COLO668 (cell line): ENCODE results near the gene NXPH4.

Experiments used
- DNase-seq: peaks from one replicate; lab custom pipeline; 2025; ENCODE audit not compliant: unreplicated experiment; lab: John Stamatoyannopoulos, UW

NXPH4 gene

DNA sequence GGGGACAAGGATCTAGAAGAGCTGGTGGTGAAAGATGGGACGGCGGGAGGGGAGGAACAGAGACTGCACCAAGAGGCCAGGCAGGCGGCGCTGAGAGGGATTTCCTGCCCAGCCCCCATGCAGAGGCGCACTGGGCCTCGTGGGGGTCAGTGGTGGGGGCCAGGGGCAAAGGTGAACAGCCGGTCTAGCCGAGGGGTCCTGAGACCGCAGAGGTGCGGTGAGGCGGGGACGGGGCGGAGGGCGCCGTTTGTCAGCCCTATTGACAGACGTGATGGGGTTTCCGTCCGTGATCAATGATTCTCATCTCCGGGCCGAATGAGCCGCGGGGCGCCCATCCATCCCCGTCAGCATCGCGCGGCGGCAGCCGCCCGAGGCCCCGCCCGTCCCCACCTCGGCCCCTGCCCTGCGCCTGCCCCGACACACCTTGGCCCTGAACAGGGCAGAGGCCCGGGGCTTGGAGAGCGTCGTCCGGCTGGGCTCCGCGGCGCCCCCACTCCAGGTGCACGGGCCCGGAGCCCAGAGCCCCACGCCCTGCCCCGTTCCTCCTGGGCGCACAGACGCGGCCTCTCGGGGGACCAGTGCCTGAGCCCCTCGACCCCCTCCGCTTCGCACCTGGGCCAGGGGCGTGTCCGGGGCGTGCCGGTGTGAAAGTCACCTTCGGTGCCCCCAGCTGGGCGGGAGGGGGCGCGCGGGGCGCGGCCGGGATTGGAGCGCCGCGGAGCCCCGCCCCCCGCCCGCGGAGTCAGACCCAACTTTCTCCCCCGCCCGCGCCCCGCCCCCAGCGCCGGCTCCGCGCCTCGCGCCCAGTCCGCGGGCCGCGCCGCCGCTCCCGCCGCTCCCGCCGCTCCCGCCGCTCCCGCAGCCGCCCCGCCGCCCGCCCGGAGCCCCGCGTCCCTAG, at the start of gene NXPH4:
Gene NXPH4 (plus strand): TSS at position 781 of the 898 bp plus-strand sequence. CDS start 176 bp downstream, outside the sequence.
- peak; percentile 39 for DNase-seq

DNA sequence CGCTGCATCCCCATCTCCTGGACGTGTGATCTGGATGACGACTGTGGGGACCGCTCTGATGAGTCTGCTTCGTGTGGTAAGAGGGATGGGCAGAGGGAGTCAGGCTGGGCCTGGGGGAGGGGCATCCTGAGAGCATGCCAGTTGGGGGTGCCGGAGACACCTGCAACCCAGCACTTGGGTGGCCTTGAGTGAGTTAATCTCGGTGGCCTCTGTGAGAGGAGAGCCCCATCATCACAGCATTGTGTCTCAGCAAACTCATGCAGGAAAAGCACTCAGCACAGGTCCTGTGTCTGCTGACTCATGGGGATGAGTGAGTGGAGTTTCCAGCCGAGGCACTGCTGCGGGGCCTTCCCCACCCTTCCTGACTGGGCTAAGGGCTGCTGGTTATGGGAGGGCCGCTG, 49.6 kb upstream of the NXPH4 start:
- DNase-seq, result peak; percentile 8

DNA sequence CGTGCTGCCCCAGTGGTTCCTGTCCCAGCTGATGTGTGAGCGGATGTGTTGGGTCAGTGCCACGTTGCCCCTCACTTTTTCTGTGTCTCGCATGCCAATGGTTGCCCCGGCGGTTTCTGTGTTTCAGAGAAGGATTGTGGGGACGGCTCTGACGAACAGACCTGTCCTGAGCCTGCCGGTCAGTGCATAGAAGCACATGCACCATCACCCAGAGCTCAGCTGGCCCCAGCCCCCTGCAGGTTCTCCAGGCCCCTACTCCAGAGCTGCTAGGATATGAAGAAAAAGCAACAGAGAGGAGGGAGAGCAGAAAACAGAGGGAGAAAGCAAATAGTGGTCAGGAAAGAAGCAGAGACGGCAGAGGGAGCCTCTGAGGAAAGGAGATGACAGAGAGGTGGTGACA, 48.5 kb upstream of the NXPH4 start:
- DNase-seq, result no peak

DNA sequence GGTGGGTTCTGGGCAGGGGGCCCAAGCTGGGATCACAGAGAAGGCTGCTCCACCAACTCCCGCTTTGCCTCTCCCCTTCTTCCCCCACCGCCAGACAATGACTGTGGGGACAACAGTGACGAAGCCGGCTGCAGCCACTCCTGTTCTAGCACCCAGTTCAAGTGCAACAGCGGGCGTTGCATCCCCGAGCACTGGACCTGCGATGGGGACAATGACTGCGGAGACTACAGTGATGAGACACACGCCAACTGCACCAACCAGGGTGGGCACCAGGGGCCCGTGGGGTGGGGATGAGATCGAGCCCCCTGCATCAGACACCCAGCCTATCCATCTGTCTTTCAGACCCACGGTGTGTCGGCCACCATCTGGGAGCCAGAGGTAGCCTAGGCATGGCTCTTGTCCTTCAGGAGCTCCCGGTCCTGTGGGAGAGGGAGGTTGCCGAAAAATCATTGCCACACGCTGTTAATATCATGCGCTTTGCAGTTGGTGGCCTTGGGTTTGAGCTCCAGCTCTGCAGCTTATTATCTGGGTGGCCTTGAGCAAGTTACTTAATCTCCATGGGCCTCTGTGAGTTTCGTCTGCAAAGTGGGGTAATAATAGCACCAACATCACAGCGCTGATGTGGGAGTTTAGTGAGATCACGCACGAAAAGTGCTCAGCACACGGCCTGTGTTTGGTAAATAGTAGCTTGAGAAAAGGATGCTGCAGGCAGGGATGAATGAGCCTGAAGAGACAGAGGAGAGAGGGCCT, 47.4 kb upstream of the NXPH4 start:
- no peak for DNase-seq

DNA sequence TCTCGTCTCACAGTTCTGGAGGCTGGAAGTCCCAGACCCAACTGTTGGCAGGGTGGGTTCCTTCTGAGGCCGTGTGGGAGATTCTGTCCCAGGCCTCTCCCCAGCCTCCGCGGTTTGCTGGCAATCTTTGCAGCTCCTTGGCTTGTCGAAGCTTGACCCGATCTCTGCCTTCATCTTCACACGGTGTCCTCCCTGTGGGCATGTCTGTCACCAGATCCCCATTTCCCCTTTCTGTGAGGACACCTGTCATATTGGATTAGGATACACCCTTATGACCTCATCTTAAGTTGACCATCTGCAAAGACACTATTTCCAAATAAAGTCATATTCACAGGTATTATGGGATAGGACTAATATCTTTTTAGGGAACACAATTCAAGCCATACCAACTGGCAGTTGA, 46.6 kb upstream of the NXPH4 start:
- DNase-seq, result no peak

DNA sequence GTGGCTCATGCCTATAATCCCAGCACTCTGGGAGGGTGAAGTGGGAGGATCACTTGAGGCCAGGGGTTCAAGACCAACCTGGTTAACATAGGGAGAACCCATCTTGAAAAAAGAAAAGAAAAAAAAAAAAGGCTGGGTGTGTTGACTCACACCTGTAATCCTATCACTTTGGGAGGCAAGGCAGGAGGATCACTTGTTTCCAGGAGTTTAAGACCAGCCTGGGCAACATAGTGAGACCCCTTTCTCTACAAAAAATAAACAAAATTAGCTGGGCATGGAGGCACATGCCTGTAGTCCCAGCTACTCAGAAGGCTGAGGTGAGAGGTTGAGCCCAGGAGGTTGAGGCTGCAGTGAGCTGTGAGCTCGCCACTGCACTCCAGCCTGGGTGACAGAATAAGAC, 46.2 kb upstream of the NXPH4 start:
- no peak for DNase-seq

DNA sequence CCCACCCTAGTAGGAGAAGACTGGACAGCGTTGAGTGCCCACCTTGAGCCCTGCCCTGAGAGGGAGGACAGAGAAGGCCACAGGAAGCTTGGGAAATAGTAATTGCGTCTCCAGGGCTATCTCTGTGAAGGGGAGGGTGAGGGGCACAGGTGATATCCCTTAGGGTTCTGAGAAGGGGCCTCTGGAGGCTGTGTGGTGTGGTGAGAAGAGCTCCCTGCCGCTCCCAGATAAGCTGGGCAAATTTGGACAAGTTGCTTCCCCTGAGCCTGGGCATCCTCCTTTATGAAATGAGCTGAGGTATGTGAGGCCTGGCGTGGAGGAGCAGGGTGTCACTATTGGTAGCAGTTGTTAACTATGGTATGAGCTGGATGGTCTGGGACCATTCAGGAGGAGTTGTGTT, 45.7 kb upstream of the NXPH4 start:
- no peak for DNase-seq

DNA sequence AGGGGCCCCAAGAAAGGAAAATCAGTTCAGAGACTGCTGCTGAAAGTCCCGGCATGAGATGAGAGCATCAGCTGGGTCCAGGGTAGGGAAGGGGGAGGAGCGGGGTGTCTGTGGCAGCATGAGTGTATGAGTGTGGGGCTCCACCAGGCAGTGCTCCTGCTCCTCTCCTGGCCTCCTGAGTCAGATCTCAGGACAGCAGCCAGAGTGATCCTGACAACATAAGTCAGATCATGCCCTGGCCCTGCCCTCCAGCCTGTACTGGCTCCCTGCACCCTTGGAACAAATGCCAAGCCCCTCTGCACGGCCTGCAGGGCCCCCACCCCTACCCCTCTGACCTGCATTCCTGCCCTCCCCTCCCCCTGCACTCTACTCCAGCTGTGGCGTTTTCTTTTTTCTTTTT, 44.9 kb upstream of the NXPH4 start:
- no peak for DNase-seq

DNA sequence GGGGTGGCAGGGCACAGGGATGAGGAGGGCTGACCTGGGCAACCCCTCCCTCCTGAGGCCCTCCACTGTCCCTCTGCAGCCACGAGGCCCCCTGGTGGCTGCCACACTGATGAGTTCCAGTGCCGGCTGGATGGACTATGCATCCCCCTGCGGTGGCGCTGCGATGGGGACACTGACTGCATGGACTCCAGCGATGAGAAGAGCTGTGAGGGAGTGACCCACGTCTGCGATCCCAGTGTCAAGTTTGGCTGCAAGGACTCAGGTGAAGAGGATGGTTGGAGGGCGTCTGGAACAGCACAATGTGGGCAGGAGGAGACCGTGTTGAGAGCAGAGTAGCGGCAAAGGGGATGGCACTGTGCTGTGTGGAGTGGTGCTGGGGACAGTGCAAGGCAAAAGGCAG, 43.5 kb upstream of the NXPH4 start:
- peak; percentile 27 for DNase-seq

DNA sequence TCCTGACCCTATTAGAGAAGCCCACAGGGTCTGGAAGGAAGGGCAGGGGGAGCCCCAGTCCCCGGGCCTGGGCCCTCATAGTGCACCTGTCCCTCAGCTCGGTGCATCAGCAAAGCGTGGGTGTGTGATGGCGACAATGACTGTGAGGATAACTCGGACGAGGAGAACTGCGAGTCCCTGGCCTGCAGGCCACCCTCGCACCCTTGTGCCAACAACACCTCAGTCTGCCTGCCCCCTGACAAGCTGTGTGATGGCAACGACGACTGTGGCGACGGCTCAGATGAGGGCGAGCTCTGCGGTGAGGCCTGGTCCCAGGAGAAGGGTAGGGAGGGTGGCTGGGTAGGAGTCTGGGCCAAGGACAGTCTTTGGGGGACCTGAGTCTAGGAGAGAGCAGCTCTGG, 42.9 kb upstream of the NXPH4 start:
- no peak for DNase-seq

DNA sequence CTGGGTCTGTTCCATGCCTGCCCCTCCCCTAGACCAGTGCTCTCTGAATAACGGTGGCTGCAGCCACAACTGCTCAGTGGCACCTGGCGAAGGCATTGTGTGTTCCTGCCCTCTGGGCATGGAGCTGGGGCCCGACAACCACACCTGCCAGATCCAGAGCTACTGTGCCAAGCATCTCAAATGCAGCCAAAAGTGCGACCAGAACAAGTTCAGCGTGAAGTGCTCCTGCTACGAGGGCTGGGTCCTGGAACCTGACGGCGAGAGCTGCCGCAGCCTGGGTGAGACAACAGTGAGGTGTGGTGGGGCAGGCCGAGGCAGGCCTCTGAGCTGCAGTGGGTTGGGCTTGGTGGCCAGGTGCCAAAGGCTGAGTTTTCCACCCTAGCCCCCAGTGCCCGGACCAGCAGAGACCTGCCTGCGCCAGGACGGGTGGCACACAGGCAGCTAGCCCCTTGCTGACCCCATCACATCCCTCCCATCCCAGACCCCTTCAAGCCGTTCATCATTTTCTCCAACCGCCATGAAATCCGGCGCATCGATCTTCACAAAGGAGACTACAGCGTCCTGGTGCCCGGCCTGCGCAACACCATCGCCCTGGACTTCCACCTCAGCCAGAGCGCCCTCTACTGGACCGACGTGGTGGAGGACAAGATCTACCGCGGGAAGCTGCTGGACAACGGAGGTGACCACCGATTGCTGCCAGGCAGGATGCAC, 41.0 kb upstream of the NXPH4 start:
- peak; percentile 83 for DNase-seq

DNA sequence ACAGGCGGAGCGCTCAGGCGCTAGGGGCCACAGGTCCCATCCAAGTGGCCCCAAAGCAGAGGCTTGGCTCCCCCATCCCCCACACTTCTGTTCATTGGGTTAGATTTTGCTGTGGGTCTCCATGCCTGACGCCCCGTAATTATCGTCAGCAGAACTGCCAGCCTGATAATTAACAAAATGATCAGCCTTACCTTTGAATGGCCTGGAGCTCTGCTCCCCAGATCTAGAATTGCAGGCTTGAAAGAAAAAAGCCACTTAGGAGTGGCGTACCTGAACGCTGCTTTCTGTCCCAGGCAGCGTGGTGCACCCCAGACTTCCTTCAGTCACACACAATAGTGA, 40.5 kb upstream of the NXPH4 start:
- DNase-seq, result no peak

DNA sequence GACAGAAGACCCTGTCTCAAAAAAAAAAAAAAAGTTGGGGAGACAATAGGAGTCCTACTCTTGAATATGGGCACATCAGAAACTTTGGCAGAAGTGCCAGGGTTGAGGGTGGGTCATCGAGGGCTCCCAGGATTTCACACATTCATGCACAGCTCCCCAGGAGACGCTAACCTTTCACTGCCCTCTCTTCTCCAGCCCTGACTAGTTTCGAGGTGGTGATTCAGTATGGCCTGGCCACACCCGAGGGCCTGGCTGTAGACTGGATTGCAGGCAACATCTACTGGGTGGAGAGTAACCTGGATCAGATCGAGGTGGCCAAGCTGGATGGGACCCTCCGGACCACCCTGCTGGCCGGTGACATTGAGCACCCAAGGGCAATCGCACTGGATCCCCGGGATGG, 39.7 kb upstream of the NXPH4 start:
- no peak for DNase-seq

DNA sequence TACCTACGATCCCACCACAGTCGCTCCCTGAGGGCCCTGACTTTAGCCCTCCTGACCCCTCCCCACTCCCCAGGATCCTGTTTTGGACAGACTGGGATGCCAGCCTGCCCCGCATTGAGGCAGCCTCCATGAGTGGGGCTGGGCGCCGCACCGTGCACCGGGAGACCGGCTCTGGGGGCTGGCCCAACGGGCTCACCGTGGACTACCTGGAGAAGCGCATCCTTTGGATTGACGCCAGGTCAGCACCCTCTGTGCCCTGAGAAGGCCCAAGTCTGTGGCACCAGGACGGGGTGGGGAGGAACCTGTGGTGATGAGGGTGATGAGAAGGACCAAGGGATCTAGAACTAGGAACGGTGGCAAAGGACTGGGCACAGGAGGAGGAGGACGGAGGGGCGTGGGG, 39.2 kb upstream of the NXPH4 start:
- DNase-seq, result no peak

DNA sequence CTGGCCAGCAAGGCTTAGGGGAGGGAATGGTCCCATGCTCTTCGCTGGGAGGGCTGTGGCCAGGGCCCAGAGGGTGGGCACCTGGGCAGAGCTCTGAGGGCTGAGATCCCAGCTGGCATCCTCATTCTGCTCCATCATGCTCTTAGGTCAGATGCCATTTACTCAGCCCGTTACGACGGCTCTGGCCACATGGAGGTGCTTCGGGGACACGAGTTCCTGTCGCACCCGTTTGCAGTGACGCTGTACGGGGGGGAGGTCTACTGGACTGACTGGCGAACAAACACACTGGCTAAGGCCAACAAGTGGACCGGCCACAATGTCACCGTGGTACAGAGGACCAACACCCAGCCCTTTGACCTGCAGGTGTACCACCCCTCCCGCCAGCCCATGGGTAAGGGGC, 38.4 kb upstream of the NXPH4 start:
- no peak for DNase-seq

DNA sequence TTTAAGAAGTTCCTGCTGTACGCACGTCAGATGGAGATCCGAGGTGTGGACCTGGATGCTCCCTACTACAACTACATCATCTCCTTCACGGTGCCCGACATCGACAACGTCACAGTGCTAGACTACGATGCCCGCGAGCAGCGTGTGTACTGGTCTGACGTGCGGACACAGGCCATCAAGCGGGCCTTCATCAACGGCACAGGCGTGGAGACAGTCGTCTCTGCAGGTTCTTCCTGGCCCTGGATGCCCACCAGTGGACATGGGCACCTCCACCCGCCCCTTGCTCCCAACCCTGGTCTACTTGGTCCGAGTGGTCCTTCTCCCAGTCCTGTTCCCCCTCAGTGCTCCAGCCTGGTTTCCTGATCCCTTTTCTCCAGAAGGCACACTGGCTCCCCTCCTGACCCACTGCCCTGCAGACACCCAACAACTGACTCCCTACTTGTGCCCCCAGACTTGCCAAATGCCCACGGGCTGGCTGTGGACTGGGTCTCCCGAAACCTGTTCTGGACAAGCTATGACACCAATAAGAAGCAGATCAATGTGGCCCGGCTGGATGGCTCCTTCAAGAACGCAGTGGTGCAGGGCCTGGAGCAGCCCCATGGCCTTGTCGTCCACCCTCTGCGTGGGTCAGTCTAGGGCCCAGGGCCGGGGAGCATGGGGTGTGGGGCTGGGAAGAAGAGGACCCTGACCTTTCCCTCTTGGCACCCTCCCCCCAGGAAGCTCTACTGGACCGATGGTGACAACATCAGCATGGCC, 37.1 kb upstream of the NXPH4 start:
- DNase-seq, result no peak

DNA sequence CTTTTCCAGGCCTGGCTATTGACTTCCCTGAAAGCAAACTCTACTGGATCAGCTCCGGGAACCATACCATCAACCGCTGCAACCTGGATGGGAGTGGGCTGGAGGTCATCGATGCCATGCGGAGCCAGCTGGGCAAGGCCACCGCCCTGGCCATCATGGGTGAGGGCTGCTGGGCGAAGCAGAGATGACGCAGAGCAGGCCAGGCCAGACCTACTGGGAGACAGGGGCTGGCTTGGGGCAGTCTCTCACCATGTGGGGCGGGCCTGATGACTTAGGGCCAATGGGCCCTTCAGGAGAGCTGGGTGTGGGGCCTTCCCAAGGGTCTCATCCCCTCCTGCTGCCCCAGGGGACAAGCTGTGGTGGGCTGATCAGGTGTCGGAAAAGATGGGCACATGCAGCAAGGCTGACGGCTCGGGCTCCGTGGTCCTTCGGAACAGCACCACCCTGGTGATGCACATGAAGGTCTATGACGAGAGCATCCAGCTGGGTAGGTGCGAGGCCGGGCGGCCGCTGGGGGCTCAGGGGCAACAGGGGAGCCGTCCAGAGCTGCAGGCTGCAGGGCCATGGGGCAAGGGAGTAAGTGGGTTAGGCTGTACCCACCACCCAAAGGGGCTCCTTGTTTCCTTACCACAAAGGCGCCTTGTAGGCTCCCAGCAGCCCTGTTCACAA, 36.1 kb upstream of the NXPH4 start:
- no peak for DNase-seq

DNA sequence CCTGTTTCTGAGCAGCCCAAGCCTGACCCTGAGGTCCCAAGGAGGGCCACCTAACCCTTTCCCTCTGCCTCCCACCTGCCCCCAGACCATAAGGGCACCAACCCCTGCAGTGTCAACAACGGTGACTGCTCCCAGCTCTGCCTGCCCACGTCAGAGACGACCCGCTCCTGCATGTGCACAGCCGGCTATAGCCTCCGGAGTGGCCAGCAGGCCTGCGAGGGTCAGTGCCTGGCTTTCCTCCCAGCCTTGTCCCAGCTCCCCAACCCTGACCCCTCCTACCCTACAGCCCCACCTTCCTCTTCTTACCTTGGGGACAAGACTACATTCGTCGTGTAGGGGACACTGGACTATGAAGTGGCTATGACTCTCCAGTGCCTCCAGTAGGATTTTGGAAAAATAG, 35.5 kb upstream of the NXPH4 start:
- no peak for DNase-seq

DNA sequence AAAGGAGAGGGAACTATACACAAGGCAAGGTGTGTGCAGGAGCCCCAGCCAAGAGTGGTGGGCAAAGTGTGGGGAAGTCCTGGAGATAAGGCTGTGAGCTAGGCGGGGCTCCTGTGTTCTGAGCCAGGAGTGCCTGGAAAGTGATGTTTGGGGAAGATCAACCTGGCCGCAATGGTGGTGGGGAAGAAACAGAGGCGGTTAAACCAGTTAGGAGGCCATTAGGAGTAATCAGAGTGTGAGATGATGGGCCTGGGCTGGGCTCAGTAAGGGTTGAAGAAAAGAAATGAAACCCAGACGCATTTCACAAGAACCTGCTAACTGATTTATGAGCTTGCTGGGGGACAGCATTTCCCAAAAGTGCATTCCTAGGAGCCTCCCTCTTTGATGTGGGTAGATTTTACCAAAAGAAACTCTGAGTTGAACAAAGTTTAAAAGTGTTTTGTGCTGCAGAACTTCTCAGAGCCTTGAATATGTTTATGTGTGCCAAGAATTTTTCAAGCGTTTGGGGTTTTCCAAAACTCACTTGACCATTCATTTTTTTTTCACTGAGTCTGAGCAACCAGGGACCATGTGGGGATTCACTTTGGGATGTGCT, 34.9 kb upstream of the NXPH4 start:
- no peak for DNase-seq

DNA sequence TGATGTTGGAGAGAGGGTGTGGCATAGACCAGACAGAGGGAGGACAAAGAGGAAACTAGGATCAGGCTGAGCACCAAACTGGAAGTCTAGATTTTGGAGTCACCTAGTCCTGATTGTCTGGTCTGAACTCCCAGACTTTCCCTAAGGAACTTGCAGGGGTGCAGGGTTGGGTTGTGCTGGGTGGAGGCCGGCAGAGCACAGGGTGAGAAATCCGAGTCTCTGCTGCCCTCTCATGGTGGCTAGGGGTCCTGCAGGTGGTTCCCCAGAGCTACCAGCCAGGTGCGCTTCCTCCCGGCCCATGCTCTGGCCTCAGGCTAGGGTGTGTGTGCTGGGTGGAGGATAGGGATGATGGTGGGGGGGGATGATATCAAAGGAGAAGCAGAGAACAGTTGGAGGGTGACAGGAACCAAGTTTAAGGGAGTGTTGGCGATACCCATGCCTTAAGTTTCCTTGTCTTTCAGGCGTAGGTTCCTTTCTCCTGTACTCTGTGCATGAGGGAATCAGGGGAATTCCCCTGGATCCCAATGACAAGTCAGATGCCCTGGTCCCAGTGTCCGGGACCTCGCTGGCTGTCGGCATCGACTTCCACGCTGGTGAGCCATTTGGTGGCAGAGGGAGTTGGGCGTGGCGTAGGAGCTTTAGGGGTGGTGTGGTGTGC, 33.5 kb upstream of the NXPH4 start:
- peak; percentile 77 for DNase-seq
